Body of pancreas (tissue), 4 donors: Measurements from ENCODE around the gene BAIAP3. TPM values are rescaled to one million over a fixed set of nuclear protein-coding genes. Genes with fewer than 3 reads are reported as not detected.

Source experiments
- ATAC-seq: fragments of 150-250 bp; one replicate; pipeline ENCODE4 v1.9.1; 2016
- DNase-seq, 4 donors: peaks; one replicate each; pipeline ENCODE4 v3.0.0-alpha.2; 2019
- H3K27ac ChIP-seq, 4 donors: fragments of 200-600 bp; sonication (generic); 1 replicate in 3 of 4; 2 replicates in 1 of 4; pipeline versions ENCODE4 v1.5.1 to v1.6.1; 2016 to 2019; ENCODE audit warnings: mild to moderate bottlenecking in 1 of 4, mixed read lengths in 1 of 4, moderate library complexity in 1 of 4
- H3K27me3 ChIP-seq, 2 donors: fragments of 200-600 bp; sonication (generic); one replicate each; pipeline ENCODE4 v1.6.0; 2016; ENCODE audit warnings: mild to moderate bottlenecking in 1 of 2
- H3K36me3 ChIP-seq, 2 donors: fragments of 200-600 bp; sonication (generic); replicated peaks in 1 of 2; 2 replicates each; pipeline ENCODE4 v1.5.1; 2016; ENCODE audit warnings: low read depth in 2 of 2; ENCODE audit not compliant: insufficient read depth in 1 of 2
- H3K4me1 ChIP-seq: fragments of 200-600 bp; sonication (generic); one replicate; pipeline ENCODE4 v1.6.0; 2016
- H3K4me3 ChIP-seq, 2 donors: fragments of 200-600 bp; sonication (generic); 1 replicate in 1 of 2; 2 replicates in 1 of 2; pipeline ENCODE4 v1.5.1; 2016 to 2019
- H3K9me3 ChIP-seq, 3 donors: fragments of 200-600 bp; sonication (generic); 1 replicate in 2 of 3; 2 replicates in 1 of 3; pipeline ENCODE4 v1.5.1; 2016
- POLR2A ChIP-seq, 3 donors: fragments of 450-650 bp; IDR thresholded peaks; one replicate each; pipeline ENCODE4 v1.6.1; 2016; ENCODE audit warnings: antibody characterized with exemption in 3 of 3, mild to moderate bottlenecking in 2 of 3
- WGBS, 2 donors: methylation state at CpG; one replicate each; pipeline ENCODE4 v1.1.5; 2017; 5-methylcytosine and 5-hydroxymethylcytosine counted together
- intact Hi-C: fragments of 100-400 bp; cut with DNase I; formaldehyde crosslinking; loops from one replicate; pipeline ENCODE4 v1.15.1; 2023
- total RNA-seq, 2 donors: library from RNA; depleted of rRNA; stranded (reverse); fragments of >200 nt; gene quantifications; one replicate each; pipeline ENCODE4 v1.1.0, GENCODE V29; 2016
- TF ChIP-seq, protein P1 (sequence below), 7 experiments: fragments of 450-650 bp in 4 of 7; fragments of 200-600 bp in 3 of 7; sonication (generic) in 3 of 7; IDR thresholded peaks; one replicate each; pipeline ENCODE4 v1.5.1; 2016 to 2019; ENCODE audit warnings: antibody characterized with exemption in 7 of 7

BAIAP3 gene
- total RNA-seq, 2 donors from 2014 or later: 7.0 to 20.8 TPM

DNA sequence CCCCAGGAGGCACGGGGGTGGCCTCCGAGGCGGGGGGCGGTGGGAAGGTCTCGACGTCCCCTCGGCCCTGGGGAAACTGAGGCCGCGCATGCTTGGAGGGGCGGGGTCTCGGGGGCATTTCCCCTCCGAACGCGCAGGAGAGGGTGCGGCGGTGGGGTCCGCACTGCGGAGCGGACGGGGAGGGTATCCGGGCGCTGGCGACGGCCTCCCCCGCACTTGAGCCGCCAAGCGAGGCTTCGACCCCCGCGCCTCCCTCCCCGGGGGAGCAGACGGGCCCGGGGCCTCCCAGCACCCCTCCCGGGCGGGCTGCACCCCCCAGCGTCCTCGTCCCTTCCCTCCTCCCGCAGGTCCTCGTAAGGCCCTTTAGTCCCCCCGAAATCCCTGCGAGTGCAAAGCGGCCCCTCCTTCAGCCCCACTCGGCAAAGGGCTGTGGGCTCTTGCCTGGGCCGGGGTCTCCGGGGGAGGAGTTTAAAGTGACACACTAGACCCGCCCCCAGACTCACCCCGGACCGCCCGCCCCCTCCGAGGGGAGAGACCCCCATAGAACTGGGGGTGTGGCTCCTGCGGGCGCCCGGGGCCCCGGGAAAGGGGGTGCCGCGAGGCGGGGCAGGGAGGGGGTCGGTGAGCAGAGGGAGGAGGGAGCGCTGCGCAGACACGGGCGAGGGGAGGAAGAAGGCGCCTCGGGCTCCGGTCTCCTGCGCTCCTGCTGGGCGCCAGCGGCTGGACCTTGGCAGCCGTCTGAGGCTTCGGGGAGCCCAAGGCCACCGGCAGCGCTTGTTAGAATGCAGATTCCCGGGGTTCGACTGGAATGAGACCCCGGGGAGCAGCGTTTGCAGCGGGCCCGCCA is 632 bp downstream of the BAIAP3 start:
- 0 to 1% methylated on average over 9 to 49 of the region's 78 CpGs for WGBS, 2 donors
- H3K27me3 ChIP-seq: peaks cover 8 to 28% of the 10 kb centered on the region in 2 donors
- H3K27ac ChIP-seq: no peak overlapping the region
- intact Hi-C loops: no loop called here
- no peak overlapping the region for H3K4me3 ChIP-seq
- H3K36me3 ChIP-seq: no peaks in the 10 kb centered on the region
- ATAC-seq (no peak), DNase-seq (no peak)
- H3K4me1 ChIP-seq: peaks cover 41% of the 10 kb centered on the region
- no peak for TF ChIP-seq POLR2A (IDR thresholded peaks at IDR 0.05)
- TF ChIP-seq, protein P1, sequence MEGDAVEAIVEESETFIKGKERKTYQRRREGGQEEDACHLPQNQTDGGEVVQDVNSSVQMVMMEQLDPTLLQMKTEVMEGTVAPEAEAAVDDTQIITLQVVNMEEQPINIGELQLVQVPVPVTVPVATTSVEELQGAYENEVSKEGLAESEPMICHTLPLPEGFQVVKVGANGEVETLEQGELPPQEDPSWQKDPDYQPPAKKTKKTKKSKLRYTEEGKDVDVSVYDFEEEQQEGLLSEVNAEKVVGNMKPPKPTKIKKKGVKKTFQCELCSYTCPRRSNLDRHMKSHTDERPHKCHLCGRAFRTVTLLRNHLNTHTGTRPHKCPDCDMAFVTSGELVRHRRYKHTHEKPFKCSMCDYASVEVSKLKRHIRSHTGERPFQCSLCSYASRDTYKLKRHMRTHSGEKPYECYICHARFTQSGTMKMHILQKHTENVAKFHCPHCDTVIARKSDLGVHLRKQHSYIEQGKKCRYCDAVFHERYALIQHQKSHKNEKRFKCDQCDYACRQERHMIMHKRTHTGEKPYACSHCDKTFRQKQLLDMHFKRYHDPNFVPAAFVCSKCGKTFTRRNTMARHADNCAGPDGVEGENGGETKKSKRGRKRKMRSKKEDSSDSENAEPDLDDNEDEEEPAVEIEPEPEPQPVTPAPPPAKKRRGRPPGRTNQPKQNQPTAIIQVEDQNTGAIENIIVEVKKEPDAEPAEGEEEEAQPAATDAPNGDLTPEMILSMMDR (IDR thresholded peaks at IDR 0.05): no peak
- H3K9me3 ChIP-seq: no peaks in the 10 kb centered on the region

DNA sequence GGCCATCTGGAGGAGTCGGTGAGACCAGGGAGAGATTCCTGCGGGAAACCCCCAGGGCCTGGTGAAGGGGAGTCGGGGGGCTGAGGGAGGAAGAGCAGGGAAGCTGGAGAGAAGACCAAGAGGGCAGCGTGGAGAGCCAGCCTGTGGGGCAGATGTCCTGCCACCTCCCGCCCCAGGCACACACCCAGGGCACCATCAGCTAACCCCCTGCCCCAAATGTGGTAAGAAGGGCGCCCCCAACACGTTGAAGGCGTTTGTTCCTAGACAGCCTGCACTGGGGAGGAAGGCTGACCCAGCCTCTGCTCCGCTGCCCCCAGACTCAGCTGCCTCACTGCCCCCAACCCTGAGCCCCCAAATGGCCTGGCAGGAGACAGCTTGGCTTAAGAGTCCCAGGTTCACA is 1.3 kb downstream of the BAIAP3 start:
- WGBS, 2 donors: 6 to 25% methylated on average over 4 to 9 of the region's 9 CpGs
- H3K27me3 ChIP-seq: peaks cover 8 to 28% of the 10 kb centered on the region in 2 donors
- no peaks in the 10 kb centered on the region for H3K9me3 ChIP-seq
- TF ChIP-seq, protein P1 (IDR thresholded peaks at IDR 0.05): no peak
- TF ChIP-seq POLR2A (IDR thresholded peaks at IDR 0.05): no peak
- no peaks in the 10 kb centered on the region for H3K36me3 ChIP-seq
- H3K4me1 ChIP-seq: peaks cover 41% of the 10 kb centered on the region
- no peak for ATAC-seq
- no peak overlapping the region for H3K4me3 ChIP-seq
- intact Hi-C loops: no loop called here
- no peak overlapping the region for H3K27ac ChIP-seq
- no peak for DNase-seq

DNA sequence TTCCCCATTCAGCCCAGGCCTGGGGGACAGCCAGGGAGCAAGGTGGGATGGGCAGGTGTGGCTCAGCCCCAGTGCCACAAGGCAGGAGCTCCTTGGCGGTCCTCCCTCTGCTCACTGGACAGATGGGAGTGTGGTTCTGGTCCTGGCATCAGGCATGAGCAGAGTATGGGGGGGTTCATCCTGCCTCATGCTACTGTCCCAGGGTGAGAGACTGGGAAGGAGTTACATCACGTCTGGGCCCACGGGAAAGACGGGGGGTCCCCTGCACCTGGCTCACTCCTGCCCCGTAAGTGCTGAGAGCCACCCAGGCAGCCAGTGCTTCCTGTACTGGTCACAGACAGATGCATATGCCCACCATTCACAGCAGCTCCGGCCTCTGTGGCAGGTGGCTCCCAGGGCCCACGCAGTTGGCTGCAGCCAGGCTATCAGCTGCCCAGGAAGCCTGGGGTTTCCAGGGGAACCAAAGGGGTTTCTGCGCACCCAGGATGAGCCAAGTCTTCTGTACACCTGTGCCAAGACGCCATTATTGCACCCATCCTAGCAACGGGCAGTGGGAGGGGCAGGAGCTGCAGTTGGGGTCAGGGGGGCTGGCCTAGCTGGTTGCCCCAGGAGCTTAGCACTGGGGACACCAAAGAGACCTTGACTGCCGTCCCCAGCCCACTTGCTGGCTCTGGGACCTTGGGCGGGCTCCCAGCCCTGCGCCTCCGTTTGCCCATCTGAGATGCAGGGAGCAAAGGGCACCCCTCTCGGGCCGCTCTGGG is 1.9 kb downstream of the BAIAP3 start:
- no peak for ATAC-seq
- no peak overlapping the region for H3K4me3 ChIP-seq
- H3K27me3 ChIP-seq: peaks cover 8 to 28% of the 10 kb centered on the region in 2 donors
- peak in 3 of 4 donors; percentile 40 to 57 (median 41) for DNase-seq
- no peaks in the 10 kb centered on the region for H3K36me3 ChIP-seq
- TF ChIP-seq, protein P1 (IDR thresholded peaks at IDR 0.05): no peak
- TF ChIP-seq POLR2A (IDR thresholded peaks at IDR 0.05): no peak
- H3K9me3 ChIP-seq: no peaks in the 10 kb centered on the region
- peak overlapping the region in 1 of 4 donors; percentile 2 for H3K27ac ChIP-seq
- WGBS, 2 donors: 27 to 33% methylated on average over 7 to 16 of the region's 16 CpGs
- H3K4me1 ChIP-seq: peaks cover 41% of the 10 kb centered on the region
- intact Hi-C loops: no loop called here

DNA sequence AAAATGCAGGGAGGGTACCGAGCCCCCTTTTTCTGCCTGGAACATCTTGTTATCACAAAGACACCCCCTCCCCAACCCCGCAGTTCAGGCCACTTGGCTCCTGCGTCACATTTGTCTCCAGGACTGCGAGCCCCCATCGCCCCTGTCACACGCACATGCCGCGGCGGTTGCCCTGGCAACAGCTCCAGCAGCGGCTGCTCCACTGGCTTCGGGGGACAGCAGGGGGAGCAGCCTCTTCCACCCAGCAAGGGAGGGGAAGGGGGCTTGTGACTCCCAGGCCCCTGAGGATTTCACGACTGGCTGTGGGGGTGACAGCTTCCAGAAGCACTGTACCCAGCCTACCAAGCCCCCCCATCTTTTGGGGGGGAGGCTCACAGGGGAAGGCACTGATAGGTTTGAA is 2.6 kb downstream of the BAIAP3 start:
- H3K4me1 ChIP-seq: peaks cover 41% of the 10 kb centered on the region
- no peaks in the 10 kb centered on the region for H3K9me3 ChIP-seq
- intact Hi-C loops: no loop called here
- no peak for TF ChIP-seq POLR2A (IDR thresholded peaks at IDR 0.05)
- TF ChIP-seq, protein P1 (IDR thresholded peaks at IDR 0.05): no peak
- H3K27me3 ChIP-seq: peaks cover 8 to 28% of the 10 kb centered on the region in 2 donors
- WGBS, 2 donors: 8 to 13% methylated on average over 9 to 12 of the region's 12 CpGs
- ATAC-seq (no peak), DNase-seq (no peak)
- no peak overlapping the region for H3K4me3 ChIP-seq
- no peak overlapping the region for H3K27ac ChIP-seq
- no peaks in the 10 kb centered on the region for H3K36me3 ChIP-seq
